Placental epithelial cell (primary cell): ENCODE data around the gene RTP1. TPM values are rescaled to one million over a fixed set of nuclear protein-coding genes. Genes with fewer than 3 reads are reported as not detected.

Experiments used
- total RNA-seq: library from RNA; depleted of rRNA; stranded (reverse); fragments of >200 nt; gene quantifications from 2 replicates; pipeline ENCODE4 v1.2.3, GENCODE V29; 2012

The RTP1 gene, protein sequence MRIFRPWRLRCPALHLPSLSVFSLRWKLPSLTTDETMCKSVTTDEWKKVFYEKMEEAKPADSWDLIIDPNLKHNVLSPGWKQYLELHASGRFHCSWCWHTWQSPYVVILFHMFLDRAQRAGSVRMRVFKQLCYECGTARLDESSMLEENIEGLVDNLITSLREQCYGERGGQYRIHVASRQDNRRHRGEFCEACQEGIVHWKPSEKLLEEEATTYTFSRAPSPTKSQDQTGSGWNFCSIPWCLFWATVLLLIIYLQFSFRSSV
- not detected in 2 replicates for total RNA-seq

DNA sequence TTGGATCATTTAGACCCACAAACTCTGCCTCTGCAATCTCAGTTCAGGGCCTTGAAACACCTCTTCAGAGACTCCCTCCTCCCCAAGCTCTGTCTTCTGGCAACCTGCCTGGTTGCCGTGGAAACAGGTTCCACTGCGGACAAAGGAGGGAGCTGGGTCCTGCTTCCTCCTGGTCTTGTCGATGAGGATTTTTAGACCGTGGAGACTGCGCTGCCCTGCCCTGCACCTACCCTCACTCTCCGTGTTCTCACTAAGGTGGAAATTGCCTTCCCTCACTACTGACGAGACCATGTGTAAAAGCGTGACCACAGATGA is at the start of gene RTP1:
Gene RTP1 (plus strand): TSS at position 152 of the 315 bp plus-strand sequence. CDS start 30 bp downstream, at position 182.

Other genes starting within 250 kb of the RTP1 start
- 9.4 and 10.2 TPM in 2 replicates for gene RPL39L, start 58.0 kb upstream of the RTP1 start, total RNA-seq
- gene MASP1, start 94.3 kb downstream of the RTP1 start, total RNA-seq = under 0.01 TPM in 2 replicates
- gene RTP4, start 170.9 kb downstream of the RTP1 start, total RNA-seq = not detected in 2 replicates